ENCODE results near the gene EGR2.

- no peak for TF ChIP-seq POLR2AphosphoS5 (IDR thresholded peaks at IDR 0.05; ENCODE audit: low read depth, low read length)
- TF ChIP-seq CTCF (IDR thresholded peaks at IDR 0.05) = no peak
Measured at GRCh38 chr10:62796896-62797295, 19.3 kb downstream of the EGR2 start.

Data from Panc1 (cell line).